HepG2 (cell line): ENCODE measurements around the gene PRSS53. TPM values are rescaled to one million over a fixed set of nuclear protein-coding genes. Genes with fewer than 3 reads are reported as not detected.
A peak's percentile ranks its signal among the peaks of the same experiment; 100 is the strongest.

Experiments used
- ATAC-seq: fragments of 200-7000 bp; cut with Tn5 transposase; 3 replicates; pipeline ENCODE4 v1.9.1; 2020; ENCODE audit warnings: mild to moderate bottlenecking, moderate library complexity
- BruUV-seq: library from RNA; stranded (reverse); fragments of 400-500 nt; replicated peaks from 2 replicates; lab custom pipeline; 2021; lab: Mats Ljungman, UMichigan
- CTCF ChIA-PET: fragments of 300-600 bp; formaldehyde crosslinking; extraction: SDS; loops from one replicate; lab custom pipeline; 2021; ENCODE audit warnings: low total read pairs, inconsistent platforms, low intra/inter-chr PET ratio; lab: Yijun Ruan, JAX
- POLR2A ChIA-PET: fragments of 350-600 bp; sonication (Branson Sonifier 250); formaldehyde crosslinking; loops from one replicate; lab custom pipeline; 2020; ENCODE audit warnings: antibody characterized with exemption, inconsistent platforms; lab: Yijun Ruan, JAX
- DNase-seq: peaks from one replicate; pipeline ENCODE4 v3.0.0-alpha.2; 2015; ENCODE audit warnings: low spot score
- FAIRE-seq: peaks from 3 replicates; lab custom pipeline; 2011; peaks lifted over from hg19 to GRCh38; lab: Jason Lieb, UNC
- H2AFZ ChIP-seq: one replicate; pipeline ENCODE4 v1.6.1; 2011; ENCODE audit warnings: low read length, inconsistent platforms
- H3K27ac ChIP-seq: fragments of 300-600 bp; 3 replicates; pipeline ENCODE4 v1.8.0; 2011; ENCODE audit warnings: mixed run types, mild to moderate bottlenecking, mixed read lengths, low read length, inconsistent platforms; ENCODE audit not compliant: insufficient read depth; ENCODE audit errors: extremely low read length
- H3K27me3 ChIP-seq, 2 experiments: fragments of 200-600 bp in 1 of 2; 2 replicates in 1 of 2; 3 replicates in 1 of 2; pipeline versions ENCODE4 v1.6.0 to v1.8.0; 2011; ENCODE audit warnings: low read length in 2 of 2, mild to moderate bottlenecking in 2 of 2, moderate library complexity in 2 of 2, inconsistent platforms in 1 of 2; ENCODE audit not compliant: insufficient read depth in 2 of 2, control insufficient read depth in 1 of 2
- H3K36me3 ChIP-seq, 2 experiments: fragments of 200-600 bp in 1 of 2; replicated peaks in 1 of 2; 2 replicates in 1 of 2; 3 replicates in 1 of 2; pipeline versions ENCODE4 v1.5.1 to v1.8.0; 2011; ENCODE audit warnings: low read length in 2 of 2, inconsistent platforms in 1 of 2; ENCODE audit not compliant: insufficient read depth in 2 of 2, control insufficient read depth in 1 of 2
- H3K4me1 ChIP-seq: 2 replicates; pipeline ENCODE4 v1.5.1; 2012; ENCODE audit warnings: low read length, inconsistent platforms; ENCODE audit not compliant: insufficient read depth
- H3K4me2 ChIP-seq: 2 replicates; pipeline ENCODE4 v1.6.0; 2011; ENCODE audit warnings: low read depth, low read length, inconsistent platforms
- H3K4me3 ChIP-seq, 3 experiments: fragments of 200-600 bp in 1 of 3; sonication (generic), shearing (Covaris generic) in 1 of 3; replicated peaks in 1 of 3; 2 replicates each; pipeline ENCODE4 v1.5.1; 2011 to 2016; ENCODE audit warnings: low read length in 3 of 3, inconsistent platforms in 2 of 3, low read depth in 2 of 3, mild to moderate bottlenecking in 2 of 3, control low read depth in 1 of 3, mixed read lengths in 1 of 3; ENCODE audit not compliant: insufficient read depth in 1 of 3
- H3K79me2 ChIP-seq: one replicate; pipeline ENCODE4 v1.6.1; 2011; ENCODE audit warnings: low read length, inconsistent platforms; ENCODE audit not compliant: insufficient read depth
- H3K9ac ChIP-seq: 2 replicates; pipeline ENCODE4 v1.6.0; 2011; ENCODE audit warnings: mild to moderate bottlenecking, low read depth, low read length, inconsistent platforms; ENCODE audit not compliant: insufficient read depth
- H3K9me3 ChIP-seq: 2 replicates; pipeline ENCODE4 v1.5.1; 2012; ENCODE audit warnings: mild to moderate bottlenecking, low read length
- H4K20me1 ChIP-seq: 2 replicates; pipeline ENCODE4 v1.6.0; 2011; ENCODE audit warnings: inconsistent platforms, mild to moderate bottlenecking, low read length, moderate library complexity; ENCODE audit not compliant: insufficient read depth
- ATF7 ChIP-seq, 2 experiments: fragments of 450-650 bp in 1 of 2; sonication (generic) in 1 of 2; formaldehyde crosslinking in 1 of 2; IDR thresholded peaks; 2 replicates each; pipeline versions ENCODE4 v1.4.0 to v1.6.1; 2016 to 2020; ENCODE audit warnings: antibody characterized with exemption in 1 of 2, mild to moderate bottlenecking in 1 of 2, missing genetic modification reagents in 1 of 2
- CREB1 ChIP-seq, 2 experiments: fragments of 450-650 bp in 1 of 2; IDR thresholded peaks; 2 replicates each; pipeline ENCODE4 v1.6.1; 2016 to 2017; ENCODE audit warnings: control low read depth in 1 of 2, mild to moderate bottlenecking in 1 of 2, missing compliant biosample characterization in 1 of 2, missing genetic modification characterization in 1 of 2
- DPF2 ChIP-seq: sonication (generic); formaldehyde crosslinking; IDR thresholded peaks from 2 replicates; pipeline ENCODE4 v1.4.0; 2020; ENCODE audit warnings: mild to moderate bottlenecking, low read depth, missing genetic modification reagents, borderline replicate concordance
- RFXANK ChIP-seq: IDR thresholded peaks from 2 replicates; pipeline ENCODE4 v1.6.1; 2016
- YEATS4 ChIP-seq: sonication (generic); formaldehyde crosslinking; IDR thresholded peaks from 2 replicates; pipeline ENCODE4 v1.4.0; 2020; ENCODE audit warnings: missing genetic modification reagents, borderline replicate concordance
- ZNF563 ChIP-seq: sonication (generic); formaldehyde crosslinking; IDR thresholded peaks from 2 replicates; pipeline ENCODE4 v1.8.0; 2022; ENCODE audit warnings: mild to moderate bottlenecking, moderate library complexity, missing genetic modification reagents
- whole genome bisulfite sequencing: methylation state at CpG from one replicate; pipeline ENCODE4 v1.1.6; 2017; ENCODE audit warnings: low lambda C conversion rate; 5-methylcytosine and 5-hydroxymethylcytosine counted together
- in situ Hi-C: cut with HindIII; loops from 2 replicates; pipeline ENCODE4 v1.10.0; 2017; ENCODE audit warnings: low pct_unique_long_range_greater_than_20kb; ENCODE audit not compliant: extremely low pct_ligation_motif_present
- intact Hi-C: fragments of 100-400 bp; cut with micrococcal nuclease; formaldehyde crosslinking; loops from one replicate; pipeline ENCODE4 v1.10.0; 2022; ENCODE audit not compliant: unreplicated experiment
- polyA plus RNA-seq, 8 experiments: library from polyadenylated mRNA; depleted of rRNA in 3 of 8; stranded (reverse) in 7 of 8; unstranded in 1 of 8; fragments of >200 nt; fragmentation: Illumina TruSeq in 4 of 8; extraction: Trizol in 4 of 8; gene quantifications; 2 replicates each; pipeline versions ENCODE4 v1.2.1 to v1.2.3, GENCODE V29; 2011 to 2016; ENCODE audit warnings: low read depth in 4 of 8, missing spikeins in 1 of 8, mixed read lengths in 1 of 8; ENCODE audit not compliant: insufficient read depth in 1 of 8
- total RNA-seq, 5 experiments: library from RNA; depleted of rRNA; stranded (reverse); fragments of >200 nt; fragmentation: Illumina TruSeq; extraction: Trizol; gene quantifications; 2 replicates each; pipeline ENCODE4 v1.2.3, GENCODE V29; 2016; ENCODE audit warnings: low read depth in 1 of 5
- TF ChIP-seq, protein P1 (sequence below): sonication (generic); formaldehyde crosslinking; IDR thresholded peaks from 2 replicates; pipeline ENCODE4 v1.4.0; 2020; ENCODE audit warnings: mild to moderate bottlenecking, missing genetic modification reagents, borderline replicate concordance
- TF ChIP-seq, protein P2 (sequence below): sonication (generic); formaldehyde crosslinking; IDR thresholded peaks from 2 replicates; pipeline ENCODE4 v1.4.0; 2020; ENCODE audit warnings: mild to moderate bottlenecking, missing genetic modification reagents
- TF ChIP-seq, protein P3 (sequence below): sonication (generic); formaldehyde crosslinking; IDR thresholded peaks from 2 replicates; pipeline ENCODE4 v1.5.0; 2020; ENCODE audit warnings: missing genetic modification reagents

Gene PRSS53
- total and polyA plus RNA-seq, 2 of the 13 experiments (the other 11 are each of a cell fraction or from before 2014, with no cell fraction given) = 2.2 to 7.4 TPM

DNA sequence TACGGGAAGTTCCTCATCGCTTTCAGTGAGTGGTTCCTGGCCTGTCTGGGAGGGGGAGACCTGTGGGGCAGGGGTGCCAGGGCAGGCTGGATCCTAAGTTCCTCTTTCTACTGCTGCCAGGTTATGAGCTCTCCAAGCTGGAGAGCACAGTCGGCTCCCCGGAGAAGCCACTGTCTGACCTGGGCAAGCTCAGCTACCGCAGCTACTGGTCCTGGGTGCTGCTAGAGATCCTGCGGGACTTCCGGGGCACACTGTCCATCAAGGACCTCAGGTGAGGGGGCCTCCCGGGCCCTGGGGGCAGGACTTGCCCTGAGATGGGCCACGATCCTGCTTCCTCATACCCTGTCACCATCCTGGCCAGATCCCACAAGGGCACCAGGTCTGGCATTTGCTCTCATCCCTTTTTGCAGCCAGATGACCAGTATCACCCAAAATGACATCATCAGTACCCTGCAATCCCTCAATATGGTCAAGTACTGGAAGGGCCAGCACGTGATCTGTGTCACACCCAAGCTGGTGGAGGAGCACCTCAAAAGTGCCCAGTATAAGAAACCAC, 41.7 kb upstream of the PRSS53 start:
- DNase-seq (no peak), FAIRE-seq (no peak), ATAC-seq (no peak)
- Histone ChIP-seq H3K4me3 (no peak overlapping the region), H2AFZ (no peak overlapping the region), H4K20me1 (no peaks in the 10 kb centered on the region), H3K9me3 (no peaks in the 10 kb centered on the region), H3K4me1 (peaks cover 19% of the 10 kb centered on the region), H3K79me2 (no peaks in the 10 kb centered on the region), H3K9ac (no peak overlapping the region), H3K27ac (no peak overlapping the region), H3K27me3 (no peaks in the 10 kb centered on the region; a peak in 1 of 5 replicates), H3K36me3 (peaks cover 17 to 18% of the 10 kb centered on the region in 2 experiments; a peak in 4 of 5 replicates), H3K4me2 (no peak overlapping the region)
- BruUV-seq = no TSS peak
- ChIA-PET POLR2A (interaction anchor here (1.1 to 4.2 kb wide), 3 partner anchors 9 to 13 kb away, joined by 3 to 17 read pairs (median 5); partner anchors contain the start of gene KAT8), CTCF (no interaction called here)
- in situ Hi-C loops (no loop called here), intact Hi-C loops (no loop called here)
- 93% methylated on average over 4 of the region's 10 CpGs for WGBS
- no peak for TF ChIP-seq YEATS4 (CRISPR knock-in tag)
- TF ChIP-seq, protein P1, sequence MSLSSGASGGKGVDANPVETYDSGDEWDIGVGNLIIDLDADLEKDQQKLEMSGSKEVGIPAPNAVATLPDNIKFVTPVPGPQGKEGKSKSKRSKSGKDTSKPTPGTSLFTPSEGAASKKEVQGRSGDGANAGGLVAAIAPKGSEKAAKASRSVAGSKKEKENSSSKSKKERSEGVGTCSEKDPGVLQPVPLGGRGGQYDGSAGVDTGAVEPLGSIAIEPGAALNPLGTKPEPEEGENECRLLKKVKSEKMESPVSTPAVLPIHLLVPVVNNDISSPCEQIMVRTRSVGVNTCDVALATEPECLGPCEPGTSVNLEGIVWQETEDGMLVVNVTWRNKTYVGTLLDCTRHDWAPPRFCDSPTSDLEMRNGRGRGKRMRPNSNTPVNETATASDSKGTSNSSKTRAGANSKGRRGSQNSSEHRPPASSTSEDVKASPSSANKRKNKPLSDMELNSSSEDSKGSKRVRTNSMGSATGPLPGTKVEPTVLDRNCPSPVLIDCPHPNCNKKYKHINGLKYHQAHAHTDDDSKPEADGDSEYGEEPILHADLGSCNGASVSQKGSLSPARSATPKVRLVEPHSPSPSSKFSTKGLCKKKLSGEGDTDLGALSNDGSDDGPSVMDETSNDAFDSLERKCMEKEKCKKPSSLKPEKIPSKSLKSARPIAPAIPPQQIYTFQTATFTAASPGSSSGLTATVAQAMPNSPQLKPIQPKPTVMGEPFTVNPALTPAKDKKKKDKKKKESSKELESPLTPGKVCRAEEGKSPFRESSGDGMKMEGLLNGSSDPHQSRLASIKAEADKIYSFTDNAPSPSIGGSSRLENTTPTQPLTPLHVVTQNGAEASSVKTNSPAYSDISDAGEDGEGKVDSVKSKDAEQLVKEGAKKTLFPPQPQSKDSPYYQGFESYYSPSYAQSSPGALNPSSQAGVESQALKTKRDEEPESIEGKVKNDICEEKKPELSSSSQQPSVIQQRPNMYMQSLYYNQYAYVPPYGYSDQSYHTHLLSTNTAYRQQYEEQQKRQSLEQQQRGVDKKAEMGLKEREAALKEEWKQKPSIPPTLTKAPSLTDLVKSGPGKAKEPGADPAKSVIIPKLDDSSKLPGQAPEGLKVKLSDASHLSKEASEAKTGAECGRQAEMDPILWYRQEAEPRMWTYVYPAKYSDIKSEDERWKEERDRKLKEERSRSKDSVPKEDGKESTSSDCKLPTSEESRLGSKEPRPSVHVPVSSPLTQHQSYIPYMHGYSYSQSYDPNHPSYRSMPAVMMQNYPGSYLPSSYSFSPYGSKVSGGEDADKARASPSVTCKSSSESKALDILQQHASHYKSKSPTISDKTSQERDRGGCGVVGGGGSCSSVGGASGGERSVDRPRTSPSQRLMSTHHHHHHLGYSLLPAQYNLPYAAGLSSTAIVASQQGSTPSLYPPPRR (CRISPR knock-in tag) = no peak
- TF ChIP-seq RFXANK (CRISPR knock-in tag) = no peak
- TF ChIP-seq ATF7 (IDR thresholded peaks at IDR 0.05) = peak; percentile 81
- TF ChIP-seq ATF7 (CRISPR knock-in tag; IDR thresholded peaks at IDR 0.05) = no peak
- TF ChIP-seq ZNF563 (CRISPR knock-in tag) = no peak
- TF ChIP-seq, protein P2, sequence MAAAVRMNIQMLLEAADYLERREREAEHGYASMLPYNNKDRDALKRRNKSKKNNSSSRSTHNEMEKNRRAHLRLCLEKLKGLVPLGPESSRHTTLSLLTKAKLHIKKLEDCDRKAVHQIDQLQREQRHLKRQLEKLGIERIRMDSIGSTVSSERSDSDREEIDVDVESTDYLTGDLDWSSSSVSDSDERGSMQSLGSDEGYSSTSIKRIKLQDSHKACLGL (CRISPR knock-in tag) = no peak
- TF ChIP-seq, protein P3, sequence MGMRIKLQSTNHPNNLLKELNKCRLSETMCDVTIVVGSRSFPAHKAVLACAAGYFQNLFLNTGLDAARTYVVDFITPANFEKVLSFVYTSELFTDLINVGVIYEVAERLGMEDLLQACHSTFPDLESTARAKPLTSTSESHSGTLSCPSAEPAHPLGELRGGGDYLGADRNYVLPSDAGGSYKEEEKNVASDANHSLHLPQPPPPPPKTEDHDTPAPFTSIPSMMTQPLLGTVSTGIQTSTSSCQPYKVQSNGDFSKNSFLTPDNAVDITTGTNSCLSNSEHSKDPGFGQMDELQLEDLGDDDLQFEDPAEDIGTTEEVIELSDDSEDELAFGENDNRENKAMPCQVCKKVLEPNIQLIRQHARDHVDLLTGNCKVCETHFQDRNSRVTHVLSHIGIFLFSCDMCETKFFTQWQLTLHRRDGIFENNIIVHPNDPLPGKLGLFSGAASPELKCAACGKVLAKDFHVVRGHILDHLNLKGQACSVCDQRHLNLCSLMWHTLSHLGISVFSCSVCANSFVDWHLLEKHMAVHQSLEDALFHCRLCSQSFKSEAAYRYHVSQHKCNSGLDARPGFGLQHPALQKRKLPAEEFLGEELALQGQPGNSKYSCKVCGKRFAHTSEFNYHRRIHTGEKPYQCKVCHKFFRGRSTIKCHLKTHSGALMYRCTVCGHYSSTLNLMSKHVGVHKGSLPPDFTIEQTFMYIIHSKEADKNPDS = no peak
- peak; percentile 72 for TF ChIP-seq CREB1 (IDR thresholded peaks at IDR 0.05)
- no peak for TF ChIP-seq CREB1 (CRISPR knock-in tag; IDR thresholded peaks at IDR 0.05)
- no peak for TF ChIP-seq DPF2 (CRISPR knock-in tag)
